H9 (cell line): ENCODE measurements around the gene TRAF2. TPM values are rescaled to one million over a fixed set of nuclear protein-coding genes. Genes with fewer than 3 reads are reported as not detected.

Experiments
- DNase-seq: peaks from one replicate; pipeline ENCODE4 v3.0.0-alpha.2; 2017
- H2AFZ ChIP-seq: one replicate; pipeline ENCODE4 v1.6.1; 2013; ENCODE audit warnings: mild to moderate bottlenecking, low read length, control low read depth, moderate library complexity
- H2AK5ac ChIP-seq: 2 replicates; pipeline ENCODE4 v1.6.1; 2013; ENCODE audit warnings: low read length, control low read depth, mixed read lengths; ENCODE audit not compliant: insufficient read length
- H2BK120ac ChIP-seq: one replicate; pipeline ENCODE4 v1.6.1; 2013; ENCODE audit warnings: low read depth, mild to moderate bottlenecking, low read length, control low read depth, inconsistent platforms; ENCODE audit not compliant: poor library complexity, severe bottlenecking
- H2BK12ac ChIP-seq: 2 replicates; pipeline ENCODE4 v1.6.1; 2013; ENCODE audit warnings: low read length, control low read depth, mixed read lengths, low read depth; ENCODE audit not compliant: insufficient read length
- H2BK15ac ChIP-seq: 2 replicates; pipeline ENCODE4 v1.6.1; 2013; ENCODE audit warnings: low read depth, low read length, control low read depth
- H2BK20ac ChIP-seq: one replicate; pipeline ENCODE4 v1.6.1; 2013; ENCODE audit warnings: low read depth, mild to moderate bottlenecking, low read length, control low read depth, inconsistent platforms; ENCODE audit not compliant: poor library complexity, severe bottlenecking
- H2BK5ac ChIP-seq: 2 replicates; pipeline ENCODE4 v1.6.1; 2013; ENCODE audit warnings: low read length, control low read depth, mixed read lengths; ENCODE audit not compliant: insufficient read length
- H3K14ac ChIP-seq: 2 replicates; pipeline ENCODE4 v1.6.1; 2013; ENCODE audit warnings: low read length, control low read depth; ENCODE audit not compliant: insufficient read depth
- H3K18ac ChIP-seq: 2 replicates; pipeline ENCODE4 v1.6.1; 2013; ENCODE audit warnings: low read depth, mild to moderate bottlenecking, mixed read lengths, low read length, control low read depth; ENCODE audit not compliant: insufficient read length
- H3K23ac ChIP-seq: 2 replicates; pipeline ENCODE4 v1.6.1; 2013; ENCODE audit warnings: low read length, control low read depth, mixed read lengths, low read depth; ENCODE audit not compliant: insufficient read length
- H3K23me2 ChIP-seq: 2 replicates; pipeline ENCODE4 v1.6.1; 2013; ENCODE audit warnings: low read depth, mild to moderate bottlenecking, mixed read lengths, low read length, control low read depth; ENCODE audit not compliant: insufficient read length, poor library complexity, severe bottlenecking
- H3K27ac ChIP-seq: 2 replicates; pipeline ENCODE4 v1.5.1; 2013; ENCODE audit warnings: low read length, control low read depth, mixed read lengths, low read depth; ENCODE audit not compliant: insufficient read length
- H3K27me3 ChIP-seq: 2 replicates; pipeline ENCODE4 v1.6.1; 2013; ENCODE audit warnings: low read length, control low read depth, inconsistent platforms; ENCODE audit not compliant: insufficient read depth
- H3K4ac ChIP-seq: 2 replicates; pipeline ENCODE4 v1.6.1; 2013; ENCODE audit warnings: low read depth, mild to moderate bottlenecking, control low read depth, inconsistent platforms, low read length, moderate library complexity
- H3K4me1 ChIP-seq: 2 replicates; pipeline ENCODE4 v1.6.1; 2013; ENCODE audit warnings: low read length, control low read depth, inconsistent platforms; ENCODE audit not compliant: insufficient read depth
- H3K4me2 ChIP-seq: 2 replicates; pipeline ENCODE4 v1.6.1; 2013; ENCODE audit warnings: low read length, control low read depth, mixed read lengths; ENCODE audit not compliant: insufficient read length, insufficient read depth
- H3K56ac ChIP-seq: 2 replicates; pipeline ENCODE4 v1.6.1; 2013; ENCODE audit warnings: low read depth, mild to moderate bottlenecking, mixed read lengths, low read length, control low read depth; ENCODE audit not compliant: insufficient read length
- H3K79me1 ChIP-seq: 2 replicates; pipeline ENCODE4 v1.6.1; 2013; ENCODE audit warnings: low read depth, mild to moderate bottlenecking, moderate library complexity, low read length, control low read depth, inconsistent platforms; ENCODE audit not compliant: insufficient read depth, poor library complexity, severe bottlenecking
- H3K79me2 ChIP-seq: 2 replicates; pipeline ENCODE4 v1.6.1; 2013; ENCODE audit warnings: low read length, control low read depth, inconsistent platforms; ENCODE audit not compliant: insufficient read depth
- H3K9ac ChIP-seq: 2 replicates; pipeline ENCODE4 v1.6.1; 2013; ENCODE audit warnings: low read length, control low read depth, mixed read lengths; ENCODE audit not compliant: insufficient read length; ENCODE audit errors: extremely low read depth
- H3K9me3 ChIP-seq: one replicate; pipeline ENCODE4 v1.6.1; 2013; ENCODE audit warnings: low read depth, low read length, inconsistent platforms; ENCODE audit not compliant: control insufficient read depth
- H3T11ph ChIP-seq: one replicate; pipeline ENCODE4 v1.6.1; 2013; ENCODE audit warnings: mild to moderate bottlenecking, low read length, control low read depth, inconsistent platforms
- H4K20me1 ChIP-seq: one replicate; pipeline ENCODE4 v1.6.1; 2013; ENCODE audit not compliant: control insufficient read depth, insufficient read length, insufficient read depth
- H4K5ac ChIP-seq: 2 replicates; pipeline ENCODE4 v1.6.1; 2013; ENCODE audit warnings: low read depth, mild to moderate bottlenecking, mixed read lengths, low read length, control low read depth; ENCODE audit not compliant: insufficient read length
- H4K8ac ChIP-seq: replicated peaks from 2 replicates; pipeline ENCODE4 v1.6.1; 2013; ENCODE audit warnings: low read length, control low read depth, mixed read lengths, low read depth; ENCODE audit not compliant: insufficient read length
- H4K91ac ChIP-seq: 2 replicates; pipeline ENCODE4 v1.6.1; 2013; ENCODE audit warnings: low read depth, mild to moderate bottlenecking, moderate library complexity, mixed read lengths, low read length, control low read depth; ENCODE audit not compliant: insufficient read length
- H3K27ac Mint-ChIP-seq, 3 experiments: 2 replicates in 2 of 3; 3 replicates in 1 of 3; pipeline ENCODE4 v1.8.0; 2020 to 2021; ENCODE audit warnings: mixed read lengths in 3 of 3, mild to moderate bottlenecking in 1 of 3, moderate library complexity in 1 of 3
- H3K27me3 Mint-ChIP-seq: 2 replicates; pipeline ENCODE4 v1.8.0; 2021; ENCODE audit warnings: low read depth, mild to moderate bottlenecking, moderate library complexity, mixed read lengths
- H3K36me3 Mint-ChIP-seq, 3 experiments: 2 replicates in 2 of 3; 3 replicates in 1 of 3; pipeline ENCODE4 v1.8.0; 2020 to 2021; ENCODE audit warnings: low read depth in 3 of 3, mixed read lengths in 3 of 3; ENCODE audit not compliant: insufficient read depth in 1 of 3
- H3K4me1 Mint-ChIP-seq, 2 experiments: 2 replicates each; pipeline ENCODE4 v1.8.0; 2020; ENCODE audit warnings: mixed read lengths in 2 of 2
- H3K4me3 Mint-ChIP-seq, 2 experiments: 2 replicates in 1 of 2; 3 replicates in 1 of 2; pipeline ENCODE4 v1.8.0; 2020 to 2021; ENCODE audit warnings: mild to moderate bottlenecking in 2 of 2, mixed read lengths in 2 of 2, moderate library complexity in 1 of 2
- H3K9me3 Mint-ChIP-seq, 2 experiments: 2 replicates in 1 of 2; 3 replicates in 1 of 2; pipeline ENCODE4 v1.8.0; 2020; ENCODE audit warnings: mild to moderate bottlenecking in 2 of 2, mixed read lengths in 2 of 2, moderate library complexity in 1 of 2
- CTCF ChIP-seq: fragments of 200-600 bp; sonication (generic); conservative IDR thresholded peaks from 3 replicates; pipeline ENCODE4 v1.8.0; 2021; ENCODE audit warnings: antibody characterized with exemption, mild to moderate bottlenecking
- WGBS: extraction: QIAGEN DNeasy Blood & Tissue Kit; methylation state at CpG from one replicate; pipeline ENCODE4 v1.1.7; 2013; ENCODE audit warnings: missing lambda C conversion rate, low lambda C conversion rate, mixed read lengths; ENCODE audit not compliant: insufficient read length; ENCODE audit errors: extremely low coverage; 5-methylcytosine and 5-hydroxymethylcytosine counted together
- total RNA-seq: library from RNA; stranded (reverse); gene quantifications from 2 replicates; pipeline ENCODE4 v1.2.1, GENCODE V29; 2021

The TRAF2 gene
- total RNA-seq, 1 experiment from 2014 or later: 48.8 TPM

GRCh38 chr9:136951541-136952320, 65.4 kb downstream of the TRAF2 start, which contains the start of gene LCN12:
LCN12 (plus strand) TSS chr9:136952273; CDS start chr9:136952328, 55 bp downstream.
- Histone ChIP-seq H3K79me2 (no peaks in the 10 kb centered on the region), H3K4me2 (no peak within 1 kb of the TSS), H3K27me3 (no peaks in the 10 kb centered on the region), H2AK5ac (no peak within 1 kb of the TSS), H4K5ac (no peak within 1 kb of the TSS), H3K79me1 (no peaks in the 10 kb centered on the region), H2BK20ac (no peak within 1 kb of the TSS), H2BK120ac (no peak within 1 kb of the TSS), H2AFZ (no peak within 1 kb of the TSS), H3K4me1 (no peaks in the 10 kb centered on the region), H3K18ac (no peak within 1 kb of the TSS), H3K56ac (no peak within 1 kb of the TSS), H4K20me1 (no peaks in the 10 kb centered on the region), H2BK15ac (no peak within 1 kb of the TSS), H2BK12ac (no peak within 1 kb of the TSS), H4K91ac (no peak within 1 kb of the TSS), H3T11ph (no peak within 1 kb of the TSS), H3K23me2 (peaks cover 5% of the 10 kb centered on the region), H3K27ac (no peak within 1 kb of the TSS), H3K23ac (no peak within 1 kb of the TSS), H4K8ac (no peak within 1 kb of the TSS), H2BK5ac (no peak within 1 kb of the TSS), H3K14ac (no peak within 1 kb of the TSS), H3K9ac (no peak within 1 kb of the TSS), H3K9me3 (no peaks in the 10 kb centered on the region), H3K4ac (no peak within 1 kb of the TSS)
- no CpG with 5 or more reads among the region's 14 CpGs for WGBS
- Mint-ChIP-seq H3K4me3 (peak within 1 kb of the TSS in 1 of 2 experiments; percentile 35; a peak in 1 of 5 replicates), H3K36me3 (no peaks in the 10 kb centered on the region; a peak in 1 of 7 replicates), H3K4me1 (peaks cover 8 to 12% of the 10 kb centered on the region in 2 experiments), H3K27ac (peak within 1 kb of the TSS in 1 of 3 experiments; percentile 90; a peak in 1 of 7 replicates), H3K27me3 (0 out of 2 replicates have a peak, but pooled peaks cover 3% of the 10 kb centered on the region), H3K9me3 (peaks cover 4 to 5% of the 10 kb centered on the region in 2 experiments; a peak in 4 of 5 replicates)
- no peak for DNase-seq
- no peak for TF ChIP-seq CTCF
